HL-60/S4 treated with retinoic acid at 250 ng/mL for 4 days and 3 days (cell line): Measurements from ENCODE around the gene PPIA.

Experiments
- in situ Hi-C: fragments of 300-500 bp; cut with MboI; formaldehyde crosslinking; loops from 2 replicates; pipeline ENCODE4 v1.7.0; 2022; ENCODE audit warnings: low sequenced_read_pairs

PPIA gene

GRCh38 chr7:44796504-44797328, at the start of gene PPIA:
Gene PPIA, plus strand, starts transcription at chr7:44796681. Its CDS starts 44 bp downstream, at chr7:44796725.
- in situ Hi-C loops, result no loop called here

GRCh38 chr7:44748045-44748947, 48.2 kb upstream of the PPIA start, which contains the start of gene ZMIZ2:
Gene ZMIZ2, plus strand, starts transcription at chr7:44748847. Its CDS starts 7,403 bp downstream, at chr7:44756250.
- in situ Hi-C loops, result no loop called here

- in situ Hi-C loops, result no loop called here
Observed at GRCh38 chr7:44748948-44749731, 47.3 kb upstream of the PPIA start.

GRCh38 chr7:44749992-44750391, 46.5 kb upstream of the PPIA start:
- in situ Hi-C loops, result no loop called here

- in situ Hi-C loops, result no loop called here
Observed at GRCh38 chr7:44750424-44750823, 46.1 kb upstream of the PPIA start.

GRCh38 chr7:44750921-44751571, 45.4 kb upstream of the PPIA start:
- in situ Hi-C loops, result no loop called here

- in situ Hi-C loops, result no loop called here
Observed at GRCh38 chr7:44752822-44753221, 43.7 kb upstream of the PPIA start.

- in situ Hi-C loops, result no loop called here
Observed at GRCh38 chr7:44754802-44755697, 41.4 kb upstream of the PPIA start.

- in situ Hi-C loops, result no loop called here
Observed at GRCh38 chr7:44755698-44756627, 40.5 kb upstream of the PPIA start.

GRCh38 chr7:44756904-44757303, 39.6 kb upstream of the PPIA start:
- in situ Hi-C loops, result no loop called here

- in situ Hi-C loops, result no loop called here
Observed at GRCh38 chr7:44757311-44757710, 39.2 kb upstream of the PPIA start.

- in situ Hi-C loops, result no loop called here
Observed at GRCh38 chr7:44757739-44758138, 38.7 kb upstream of the PPIA start.

GRCh38 chr7:44759246-44759645, 37.2 kb upstream of the PPIA start:
- in situ Hi-C loops, result no loop called here

- in situ Hi-C loops, result no loop called here
Observed at GRCh38 chr7:44760034-44760580, 36.4 kb upstream of the PPIA start.

- in situ Hi-C loops, result no loop called here
Observed at GRCh38 chr7:44761207-44762161, 35.0 kb upstream of the PPIA start.

GRCh38 chr7:44762300-44762699, 34.2 kb upstream of the PPIA start:
- in situ Hi-C loops, result no loop called here
